HepG2 (cell line): Measurements from ENCODE around the gene GNAI2. TPM values are rescaled to one million over a fixed set of nuclear protein-coding genes. Genes with fewer than 3 reads are reported as not detected.

Experiments used
- ATF7 ChIP-seq, 2 experiments: fragments of 450-650 bp in 1 of 2; sonication (generic) in 1 of 2; formaldehyde crosslinking in 1 of 2; IDR thresholded peaks; 2 replicates each; pipeline versions ENCODE4 v1.4.0 to v1.6.1; 2016 to 2020; ENCODE audit warnings: antibody characterized with exemption in 1 of 2, mild to moderate bottlenecking in 1 of 2, missing genetic modification reagents in 1 of 2
- DR1 ChIP-seq: sonication (generic); formaldehyde crosslinking; IDR thresholded peaks from 2 replicates; pipeline ENCODE4 v1.8.0; 2021; ENCODE audit warnings: mild to moderate bottlenecking, missing genetic modification reagents, inconsistent platforms
- FOXA3 ChIP-seq: IDR thresholded peaks from 2 replicates; pipeline ENCODE4 v1.6.1; 2016; ENCODE audit warnings: missing genetic modification reagents, missing compliant biosample characterization
- HNF1B ChIP-seq: sonication (generic); formaldehyde crosslinking; IDR thresholded peaks from 2 replicates; pipeline ENCODE4 v1.5.1; 2020; ENCODE audit warnings: mild to moderate bottlenecking, moderate library complexity, missing genetic modification reagents
- HOXA7 ChIP-seq: sonication (generic); formaldehyde crosslinking; IDR thresholded peaks from 2 replicates; pipeline ENCODE4 v1.8.1; 2022; ENCODE audit warnings: mild to moderate bottlenecking, missing genetic modification reagents, moderate library complexity
- KAT7 ChIP-seq: IDR thresholded peaks from 2 replicates; pipeline ENCODE4 v1.6.1; 2018; ENCODE audit warnings: borderline replicate concordance, missing compliant biosample characterization
- MTERF4 ChIP-seq: sonication (generic); formaldehyde crosslinking; IDR thresholded peaks from 2 replicates; pipeline ENCODE4 v1.8.0; 2023; ENCODE audit warnings: mild to moderate bottlenecking, missing genetic modification reagents
- NONO ChIP-seq, 2 experiments: fragments of 450-650 bp in 1 of 2; sonication (generic) in 1 of 2; formaldehyde crosslinking in 1 of 2; IDR thresholded peaks in 1 of 2; conservative IDR thresholded peaks in 1 of 2; 2 replicates each; pipeline versions ENCODE4 v1.6.1 to v1.8.0; 2017 to 2022; ENCODE audit warnings: mild to moderate bottlenecking in 1 of 2, missing genetic modification reagents in 1 of 2, moderate library complexity in 1 of 2
- SIX4 ChIP-seq: sonication (generic); formaldehyde crosslinking; IDR thresholded peaks from 2 replicates; pipeline ENCODE4 v1.4.0; 2020; ENCODE audit warnings: missing genetic modification reagents
- SMAD3 ChIP-seq: sonication (generic); formaldehyde crosslinking; IDR thresholded peaks from 2 replicates; pipeline ENCODE4 v1.4.0; 2020; ENCODE audit warnings: missing genetic modification reagents
- SMC3 ChIP-seq: IDR thresholded peaks from 2 replicates; pipeline ENCODE4 v1.6.1; 2011; ENCODE audit warnings: low read length, improper control_type of control experiment
- TBX3 ChIP-seq: fragments of 450-650 bp; IDR thresholded peaks from 2 replicates; pipeline ENCODE4 v1.6.1; 2017; ENCODE audit warnings: antibody characterized with exemption, mild to moderate bottlenecking, inconsistent platforms, borderline replicate concordance
- ZBTB34 ChIP-seq: sonication (generic); formaldehyde crosslinking; IDR thresholded peaks from 2 replicates; pipeline ENCODE4 v1.8.0; 2022; ENCODE audit warnings: mild to moderate bottlenecking, missing genetic modification reagents
- ZBTB7B ChIP-seq: sonication (generic); formaldehyde crosslinking; IDR thresholded peaks from 2 replicates; pipeline ENCODE4 v1.4.0; 2020; ENCODE audit warnings: missing genetic modification reagents
- ZNF557 ChIP-seq: sonication (generic); formaldehyde crosslinking; IDR thresholded peaks from 2 replicates; pipeline ENCODE4 v1.4.0; 2020; ENCODE audit warnings: missing genetic modification reagents
- ZNF710 ChIP-seq: sonication (generic); formaldehyde crosslinking; IDR thresholded peaks from 2 replicates; pipeline ENCODE4 v1.5.0; 2020; ENCODE audit warnings: mild to moderate bottlenecking, missing genetic modification reagents, borderline replicate concordance
- ZNF770 ChIP-seq: sonication (generic); formaldehyde crosslinking; IDR thresholded peaks from 2 replicates; pipeline ENCODE4 v1.5.0; 2020; ENCODE audit warnings: mild to moderate bottlenecking, missing genetic modification reagents
- ZNF850 ChIP-seq: sonication (generic); formaldehyde crosslinking; conservative IDR thresholded peaks from 2 replicates; pipeline ENCODE4 v1.9.0; 2021; ENCODE audit warnings: mild to moderate bottlenecking, missing genetic modification reagents
- polyA plus RNA-seq, 8 experiments: library from polyadenylated mRNA; depleted of rRNA in 3 of 8; stranded (reverse) in 7 of 8; unstranded in 1 of 8; fragments of >200 nt; fragmentation: Illumina TruSeq in 4 of 8; extraction: Trizol in 4 of 8; gene quantifications; 2 replicates each; pipeline versions ENCODE4 v1.2.1 to v1.2.3, GENCODE V29; 2011 to 2016; ENCODE audit warnings: low read depth in 4 of 8, missing spikeins in 1 of 8, mixed read lengths in 1 of 8; ENCODE audit not compliant: insufficient read depth in 1 of 8
- total RNA-seq, 5 experiments: library from RNA; depleted of rRNA; stranded (reverse); fragments of >200 nt; fragmentation: Illumina TruSeq; extraction: Trizol; gene quantifications; 2 replicates each; pipeline ENCODE4 v1.2.3, GENCODE V29; 2016; ENCODE audit warnings: low read depth in 1 of 5
- TF ChIP-seq, protein P1 (sequence below): fragments of 450-650 bp; IDR thresholded peaks from 2 replicates; pipeline ENCODE4 v1.6.1; 2017

GNAI2 gene
- total and polyA plus RNA-seq, 2 of the 13 experiments (the other 11 are each of a cell fraction or from before 2014, with no cell fraction given) = 51.1 to 66.2 TPM

DNA sequence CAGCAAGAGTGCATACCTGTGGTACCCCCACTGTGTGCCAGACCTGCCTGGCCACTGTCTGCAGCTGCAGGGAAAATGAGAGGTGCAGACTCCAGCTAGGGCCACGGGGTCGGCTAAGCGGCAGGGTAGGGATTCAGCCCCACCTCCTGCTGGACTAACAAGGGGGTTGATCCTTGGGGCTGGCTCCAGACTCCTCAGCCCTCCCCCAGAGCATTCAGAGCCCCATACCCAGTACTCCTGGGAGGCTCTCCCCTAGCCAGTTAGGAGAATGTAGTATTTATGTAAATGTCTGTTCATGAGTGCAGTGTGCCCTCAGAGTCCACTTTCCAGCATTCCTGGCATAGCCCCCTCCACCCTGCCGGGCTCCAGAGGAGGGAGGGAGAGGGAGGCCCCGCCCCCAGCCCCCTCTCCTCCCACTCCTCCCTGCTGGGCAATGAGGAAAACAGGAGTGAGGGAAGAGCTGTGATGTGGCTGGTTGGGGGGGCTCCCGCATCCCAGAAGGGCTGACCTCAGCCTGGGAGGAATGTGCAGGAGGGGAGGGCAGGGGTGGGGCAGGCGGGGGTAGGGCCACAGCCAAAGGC is 28.5 kb downstream of the GNAI2 start (continued):
- TF ChIP-seq ZNF770 (CRISPR knock-in tag) (no peak), SMAD3 (peak; percentile 66; the same call in 1 of the 2 replicates), ZNF850 (CRISPR knock-in tag) (no peak), HOXA7 (CRISPR knock-in tag) (no peak), ZBTB7B (CRISPR knock-in tag) (peak; percentile 37; the same call in 1 of the 2 replicates), HNF1B (CRISPR knock-in tag) (peak; percentile 28; the same call in 1 of the 2 replicates), ZBTB34 (CRISPR knock-in tag) (0 out of 2 replicates have a peak, but pooled peaks have one; percentile 36), FOXA3 (CRISPR knock-in tag) (peak; percentile 22; the same call in 1 of the 2 replicates), ZNF710 (peak; percentile 81; the same call in 1 of the 2 replicates), MTERF4 (CRISPR knock-in tag) (0 out of 2 replicates have a peak, but pooled peaks have one; percentile 8), KAT7 (CRISPR knock-in tag) (no peak), ATF7 (IDR thresholded peaks at IDR 0.05) (peak; percentile 61), ATF7 (CRISPR knock-in tag; IDR thresholded peaks at IDR 0.05) (peak; percentile 96), NONO (IDR thresholded peaks at IDR 0.05) (no peak), NONO (CRISPR knock-in tag; conservative IDR thresholded peaks at IDR 0.05) (peak; percentile 73; the same call in 1 of the 2 replicates), SMC3 (no peak), TBX3 (0 out of 2 replicates have a peak, but pooled peaks have one; percentile 30), DR1 (CRISPR knock-in tag) (0 out of 2 replicates have a peak, but pooled peaks have one; percentile 31), ZNF557 (CRISPR knock-in tag) (0 out of 2 replicates have a peak, but pooled peaks have one; percentile 10), SIX4 (CRISPR knock-in tag) (0 out of 2 replicates have a peak, but pooled peaks have one; percentile 21)
- TF ChIP-seq, protein P1, sequence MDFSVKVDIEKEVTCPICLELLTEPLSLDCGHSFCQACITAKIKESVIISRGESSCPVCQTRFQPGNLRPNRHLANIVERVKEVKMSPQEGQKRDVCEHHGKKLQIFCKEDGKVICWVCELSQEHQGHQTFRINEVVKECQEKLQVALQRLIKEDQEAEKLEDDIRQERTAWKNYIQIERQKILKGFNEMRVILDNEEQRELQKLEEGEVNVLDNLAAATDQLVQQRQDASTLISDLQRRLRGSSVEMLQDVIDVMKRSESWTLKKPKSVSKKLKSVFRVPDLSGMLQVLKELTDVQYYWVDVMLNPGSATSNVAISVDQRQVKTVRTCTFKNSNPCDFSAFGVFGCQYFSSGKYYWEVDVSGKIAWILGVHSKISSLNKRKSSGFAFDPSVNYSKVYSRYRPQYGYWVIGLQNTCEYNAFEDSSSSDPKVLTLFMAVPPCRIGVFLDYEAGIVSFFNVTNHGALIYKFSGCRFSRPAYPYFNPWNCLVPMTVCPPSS = no peak
